Right cardiac atrium (tissue), 5 donors: ENCODE data around the gene ZNF319. TPM values are rescaled to one million over a fixed set of nuclear protein-coding genes. Genes with fewer than 3 reads are reported as not detected.
"Not testable (repeated sequence)": the region's sequence is repeated elsewhere in the genome, so short reads cannot be mapped to it uniquely, and the experiment has no call there.

Source experiments
- ATAC-seq, 2 donors: fragments of 200-7000 bp; cut with Tn5 transposase; one replicate each; pipeline versions ENCODE4 v1.8.0 to v1.9.1; 2020; ENCODE audit warnings: moderate library complexity in 2 of 2, mild to moderate bottlenecking in 1 of 2
- DNase-seq, 3 donors: peaks; one replicate each; pipeline ENCODE4 v3.0.0-alpha.2; 2020
- H3K27ac ChIP-seq: one replicate; pipeline ENCODE4 v1.5.1; 2013; ENCODE audit warnings: mild to moderate bottlenecking, low read length, control low read depth, moderate library complexity
- H3K27me3 ChIP-seq: one replicate; pipeline ENCODE4 v1.6.1; 2013; ENCODE audit not compliant: control insufficient read depth, insufficient read depth
- H3K4me1 ChIP-seq: one replicate; pipeline ENCODE4 v1.6.1; 2013; ENCODE audit warnings: low read length; ENCODE audit not compliant: control insufficient read depth, insufficient read depth
- H3K4me3 ChIP-seq: one replicate; pipeline ENCODE4 v1.5.1; 2013; ENCODE audit warnings: low read length, control low read depth
- H3K9me3 ChIP-seq: one replicate; pipeline ENCODE4 v1.6.1; 2013; ENCODE audit warnings: low read length; ENCODE audit not compliant: control insufficient read depth
- WGBS: extraction: QIAGEN DNeasy Blood & Tissue Kit; methylation state at CpG from one replicate; pipeline ENCODE4 v1.1.7; 2013; 5-methylcytosine and 5-hydroxymethylcytosine counted together
- intact Hi-C, 4 donors: fragments of 100-400 bp; cut with DNase I; formaldehyde crosslinking; loops; one replicate each; pipeline versions ENCODE4 v1.11.0 to v1.14.0; 2022 to 2023
- polyA plus RNA-seq: library from polyadenylated mRNA; stranded (reverse); fragments of 200-250 nt; gene quantifications from one replicate; pipeline ENCODE4 v1.2.3, GENCODE V29; 2013
- total RNA-seq, 4 donors: library from RNA; stranded (reverse); fragmentation: NEBNext Ultra II Directional; extraction: Animal tissue kit (Norgen Biotek cat#: 25700); gene quantifications; one replicate each; pipeline ENCODE4 v1.2.1, GENCODE V29; 2021
- donor health status: healthy with polysubstance abuse.
- donor health status: DM: no; HTN: yes; CAD: no.
- donor health status: DM: no; HTN: no; CAD: no.
- donor health status: DM: no; HTN: yes; CAD: no; lungs with severe emphysema.
- donor health status: DM: yes; HTN: yes; CAD: no.

ZNF319 gene
- total and polyA plus RNA-seq, 5 donors: 5.5 to 9.2 (median 7.8) TPM

DNA sequence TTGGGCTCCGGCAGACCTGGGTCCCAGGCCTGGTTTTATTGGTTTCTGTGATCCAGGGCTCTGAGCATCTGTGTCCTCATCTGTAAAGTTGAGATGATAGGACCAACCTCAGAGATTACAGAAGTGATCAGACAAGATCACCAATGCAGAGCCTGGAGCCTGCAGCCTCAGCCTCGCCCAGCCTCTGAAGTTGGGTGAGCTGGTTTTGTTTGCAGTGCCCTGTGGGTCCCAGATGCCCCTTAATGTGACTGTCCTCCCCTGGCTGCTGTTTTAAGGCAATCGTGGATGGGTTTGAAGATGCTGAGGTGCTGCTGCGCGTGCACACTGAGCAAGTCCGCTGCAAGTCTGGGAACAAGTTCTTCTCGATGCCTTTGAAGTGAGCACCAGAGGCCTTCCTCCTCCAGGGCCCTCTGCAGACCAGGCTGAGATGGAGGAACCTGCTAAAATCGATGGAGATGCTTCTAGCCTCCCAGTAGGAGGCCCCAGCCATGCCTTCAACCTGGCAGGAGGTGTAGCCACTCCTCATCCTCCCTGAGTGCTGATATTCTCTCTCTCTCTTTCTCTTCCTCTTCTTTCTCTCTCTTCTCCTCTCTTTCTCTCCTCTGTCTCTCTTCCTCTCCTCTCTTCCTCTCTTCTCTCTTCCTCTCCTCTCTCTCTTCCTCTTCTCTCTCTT, 19.5 kb upstream of the ZNF319 start:
- ATAC-seq: no peak
- 81% methylated on average over 8 of the region's 8 CpGs for WGBS

DNA sequence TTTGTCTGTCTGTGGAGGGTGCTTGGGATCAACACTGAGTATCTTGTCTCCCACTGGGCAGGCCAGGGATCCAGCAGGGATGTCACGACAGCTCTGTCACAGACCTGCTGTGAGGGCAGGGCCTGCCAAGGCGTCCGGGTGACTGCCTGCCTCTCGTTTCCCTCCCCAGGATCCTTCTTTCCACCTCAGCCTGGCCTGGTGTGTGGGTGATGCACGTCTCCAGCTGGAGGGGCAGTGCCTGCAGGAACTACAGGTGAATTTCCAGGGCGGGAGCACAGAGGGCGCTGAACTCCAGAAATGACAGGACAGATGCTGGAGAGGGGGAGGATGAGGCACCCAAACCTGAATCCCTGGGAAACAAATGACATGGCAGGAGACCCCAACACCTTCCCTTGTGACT, 18.3 kb upstream of the ZNF319 start:
- no peak for ATAC-seq
- no peak overlapping the region for H3K27ac ChIP-seq
- no peaks in the 10 kb centered on the region for H3K9me3 ChIP-seq
- peak in 1 of 3 donors; percentile 28 for DNase-seq
- H3K27me3 ChIP-seq: no peaks in the 10 kb centered on the region
- peaks cover 2% of the 10 kb centered on the region for H3K4me1 ChIP-seq
- intact Hi-C loops: no loop called here
- 80% methylated on average over 7 of the region's 7 CpGs for WGBS
- no peak overlapping the region for H3K4me3 ChIP-seq

More for the DNA sequence above, 19.5 kb upstream of the ZNF319 start:
- H3K4me3 ChIP-seq: no peak overlapping the region
- intact Hi-C loops: loop anchor here in 2 of 4 donors (2.0 to 10.0 kb wide), 2 partner anchors 103 to 175 kb away; partner anchors contain the start of gene CSNK2A2 (in 1 of the 2)
- peaks cover 2% of the 10 kb centered on the region for H3K4me1 ChIP-seq
- no peaks in the 10 kb centered on the region for H3K27me3 ChIP-seq
- no peaks in the 10 kb centered on the region for H3K9me3 ChIP-seq
- peak in 1 of 3 donors; percentile 27 for DNase-seq
- no peak overlapping the region for H3K27ac ChIP-seq

DNA sequence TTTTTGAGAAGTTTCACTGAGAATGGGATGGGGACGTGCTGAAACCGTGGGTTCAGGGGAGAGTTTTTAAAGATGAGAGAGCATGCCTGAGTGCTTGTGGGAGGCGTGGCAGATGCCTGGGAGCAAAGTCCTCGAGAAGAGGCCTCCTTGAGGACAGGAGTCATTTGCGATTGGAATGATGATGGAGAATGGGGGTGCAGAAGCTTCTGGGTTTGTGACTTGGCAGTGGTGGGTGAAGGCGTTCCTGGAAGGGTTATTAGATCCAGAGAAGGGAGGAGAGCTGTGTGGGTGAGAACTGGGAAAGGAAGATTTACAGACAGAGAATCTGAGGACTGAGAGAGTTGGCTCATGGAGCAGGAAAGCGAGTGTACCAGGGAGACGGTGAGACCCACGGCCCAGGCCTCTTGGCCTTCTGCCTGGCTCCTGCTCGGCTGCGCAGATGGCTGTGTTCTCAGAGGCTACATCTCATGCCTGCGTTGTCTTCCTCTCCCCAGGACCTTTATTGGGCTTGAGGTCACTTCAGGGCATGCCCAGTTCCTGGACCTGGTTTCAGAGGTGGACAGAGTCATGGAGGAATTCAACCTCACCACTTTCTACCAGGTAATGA, 16.5 kb upstream of the ZNF319 start:
- intact Hi-C loops: no loop called here
- Histone ChIP-seq H3K4me3 (no peak overlapping the region), H3K4me1 (no peaks in the 10 kb centered on the region), H3K27me3 (no peaks in the 10 kb centered on the region), H3K27ac (no peak overlapping the region), H3K9me3 (no peaks in the 10 kb centered on the region)
- DNase-seq: peak in 1 of 3 donors; percentile 21
- 69% methylated on average over 12 of the region's 12 CpGs for WGBS
- no peak for ATAC-seq

DNA sequence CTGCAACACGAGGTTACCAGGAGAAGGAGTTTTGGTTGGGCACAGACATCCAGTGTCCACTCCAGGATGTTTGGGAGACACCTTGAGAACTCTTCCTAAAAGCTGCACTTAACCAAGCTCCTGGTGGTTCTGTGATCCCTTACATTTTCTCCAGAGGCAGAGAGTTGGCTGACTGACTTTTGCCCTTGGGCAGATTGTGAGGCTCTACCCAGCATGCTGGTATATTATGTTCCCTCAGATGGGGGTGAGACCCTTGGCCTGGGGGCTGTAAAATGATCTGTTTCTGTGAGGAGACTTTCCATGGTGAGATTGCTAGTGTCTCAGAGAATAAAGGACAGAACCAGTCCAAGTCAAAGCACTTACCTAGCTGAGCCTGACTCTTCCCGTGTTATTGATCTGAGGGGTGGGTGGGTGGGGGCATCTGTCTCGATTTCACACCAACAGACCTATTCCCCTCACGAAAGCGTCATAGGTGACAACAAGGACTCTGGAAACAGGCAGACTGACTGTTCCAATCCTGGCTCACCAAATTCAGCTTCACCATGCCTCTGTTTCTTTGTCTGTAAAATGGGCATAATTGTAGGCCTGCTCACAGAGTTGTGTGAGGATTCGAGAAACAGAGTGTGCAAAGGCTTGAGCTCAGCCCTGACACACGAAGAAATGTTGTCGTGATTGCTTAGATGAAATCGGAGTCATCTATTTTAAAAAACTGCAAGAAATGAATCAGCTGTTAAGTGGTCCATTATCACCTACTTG, 12.9 kb upstream of the ZNF319 start:
- intact Hi-C loops: no loop called here
- 87% methylated on average over 9 of the region's 9 CpGs for WGBS

GRCh38 chr16:58012481-58012880, 12.0 kb upstream of the ZNF319 start:
- H3K4me1 ChIP-seq: peaks cover 2% of the 10 kb centered on the region
- no peak overlapping the region for H3K27ac ChIP-seq
- DNase-seq (peak in 1 of 3 donors; percentile 13), ATAC-seq (no peak)
- no peaks in the 10 kb centered on the region for H3K9me3 ChIP-seq
- H3K4me3 ChIP-seq: no peak overlapping the region
- intact Hi-C loops: no loop called here
- no peaks in the 10 kb centered on the region for H3K27me3 ChIP-seq
- WGBS: 61% methylated on average over 9 of the region's 9 CpGs

More for the DNA sequence above, 12.9 kb upstream of the ZNF319 start:
- no peak for DNase-seq
- Histone ChIP-seq H3K27me3 (no peaks in the 10 kb centered on the region), H3K27ac (no peak overlapping the region), H3K4me1 (peaks cover 2% of the 10 kb centered on the region), H3K4me3 (no peak overlapping the region), H3K9me3 (no peaks in the 10 kb centered on the region)
- ATAC-seq: no peak

DNA sequence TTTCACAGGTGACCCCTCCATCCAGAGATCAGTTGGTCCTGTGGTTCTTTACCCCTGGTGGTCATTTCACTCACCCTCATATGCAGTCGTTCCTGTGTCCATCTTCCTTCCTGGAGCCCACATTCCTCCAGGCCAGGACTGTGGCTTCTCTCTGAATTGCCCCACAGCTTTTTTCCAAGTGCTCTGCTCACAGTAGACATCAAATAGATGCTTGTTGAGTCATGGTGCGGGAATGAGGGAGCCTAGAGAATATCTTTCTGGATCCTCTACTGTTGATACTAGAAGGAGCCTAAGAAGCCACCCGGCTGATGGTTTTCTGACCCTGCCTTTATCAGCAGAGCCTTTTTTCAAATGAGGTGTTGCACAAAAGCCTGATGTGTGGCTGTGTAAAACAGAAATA, 11.2 kb upstream of the ZNF319 start:
- H3K27me3 ChIP-seq: no peaks in the 10 kb centered on the region
- no peaks in the 10 kb centered on the region for H3K9me3 ChIP-seq
- H3K4me1 ChIP-seq: peaks cover 2% of the 10 kb centered on the region
- intact Hi-C loops: no loop called here
- ATAC-seq: no peak
- no peak overlapping the region for H3K27ac ChIP-seq
- DNase-seq: no peak
- H3K4me3 ChIP-seq: no peak overlapping the region
- 77% methylated on average over 3 of the region's 3 CpGs for WGBS

DNA sequence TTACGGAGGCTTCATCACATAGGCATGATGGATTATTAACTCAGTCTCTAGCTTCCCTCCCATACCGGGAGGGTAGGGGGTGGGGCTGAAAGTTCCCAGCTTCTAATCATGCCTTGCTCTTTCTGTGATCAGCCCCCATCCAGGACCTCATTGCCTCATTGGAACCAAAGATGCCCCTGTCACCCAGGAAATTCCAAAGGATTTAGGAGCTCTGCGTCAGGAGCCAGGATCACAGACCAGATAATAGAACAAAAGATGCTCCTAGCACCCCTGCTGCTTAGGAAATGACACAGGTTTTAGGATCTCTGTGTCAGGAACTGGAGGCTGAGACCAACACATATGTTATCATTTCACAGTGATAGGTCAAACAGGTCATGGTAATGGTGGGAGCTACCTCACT, 10.4 kb upstream of the ZNF319 start:
- H3K4me3 ChIP-seq: no peak overlapping the region
- H3K9me3 ChIP-seq: no peaks in the 10 kb centered on the region
- intact Hi-C loops: no loop called here
- WGBS: 67% methylated on average over 3 of the region's 3 CpGs
- no peaks in the 10 kb centered on the region for H3K27me3 ChIP-seq
- no peak overlapping the region for H3K27ac ChIP-seq
- ATAC-seq: no peak
- peaks cover 2% of the 10 kb centered on the region for H3K4me1 ChIP-seq
- DNase-seq: no peak

DNA sequence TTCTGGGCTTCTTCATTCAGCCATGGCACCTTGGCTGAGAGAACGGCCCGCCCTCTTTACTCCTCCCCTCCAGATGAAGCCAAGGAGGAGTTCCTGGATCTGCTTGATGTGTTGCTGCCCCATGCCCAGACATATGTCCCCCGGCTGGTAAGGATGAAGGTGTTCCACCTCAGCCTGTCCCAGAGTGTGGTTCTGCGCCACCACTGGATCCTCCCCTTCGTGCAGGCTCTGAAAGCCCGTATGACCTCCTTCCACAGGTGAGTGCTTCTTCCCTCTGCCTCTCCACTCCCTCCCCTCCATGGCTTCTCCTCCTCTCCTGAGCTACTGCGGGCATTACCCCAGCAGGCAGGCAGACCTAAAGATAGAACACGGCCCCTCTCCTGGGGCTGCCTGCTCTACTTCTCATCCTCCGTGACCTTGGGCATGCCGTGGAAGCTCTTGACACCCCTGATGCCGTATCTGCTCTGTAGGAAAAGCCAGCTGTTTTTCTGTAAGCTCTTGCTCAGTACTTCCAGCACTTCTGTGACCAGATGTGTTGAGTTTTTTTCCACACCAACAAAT, 9.5 kb upstream of the ZNF319 start:
- Histone ChIP-seq H3K4me3 (no peak overlapping the region), H3K27ac (peak overlapping the region; percentile 39), H3K27me3 (no peaks in the 10 kb centered on the region), H3K4me1 (peaks cover 2% of the 10 kb centered on the region), H3K9me3 (no peaks in the 10 kb centered on the region)
- 75% methylated on average over 11 of the region's 11 CpGs for WGBS
- peak; percentile 46 to 52 for ATAC-seq
- intact Hi-C loops: loop anchor here in 1 of 4 donors (10.0 kb wide), 2 partner anchors 255 to 435 kb away; no protein-coding TSS in a partner anchor
- peak in 1 of 3 donors; percentile 25 for DNase-seq

DNA sequence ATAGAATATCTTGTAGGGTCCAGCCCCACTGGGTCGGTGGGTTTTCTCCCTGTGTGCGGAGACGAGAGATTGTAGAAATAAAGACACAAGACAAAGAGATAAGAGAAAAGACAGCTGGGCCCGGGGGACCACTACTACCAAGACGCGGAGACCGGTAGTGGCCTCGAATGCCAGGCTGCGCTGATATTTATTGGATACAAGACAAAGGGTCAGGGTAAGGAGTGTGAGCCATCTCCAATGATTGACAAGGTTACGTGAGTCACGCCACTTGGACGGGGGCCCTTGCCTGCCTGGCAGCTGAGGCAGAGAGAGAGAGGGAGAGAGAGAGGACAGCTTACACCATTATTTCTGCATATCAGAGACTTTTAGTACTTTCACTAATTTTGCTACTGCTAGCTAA, 4.3 kb upstream of the ZNF319 start:
- not testable (repeated sequence) for H3K4me3 ChIP-seq, ATAC-seq, H3K27ac ChIP-seq, H3K27me3 ChIP-seq, H3K4me1 ChIP-seq, H3K9me3 ChIP-seq
- intact Hi-C loops: loop anchor here (1.0 to 10.0 kb wide), 5 partner anchors 102 to 430 kb away; no protein-coding TSS in a partner anchor
- 67% methylated on average over 12 of the region's 12 CpGs for WGBS
- DNase-seq: peak; percentile 73 to 82 (median 75)

DNA sequence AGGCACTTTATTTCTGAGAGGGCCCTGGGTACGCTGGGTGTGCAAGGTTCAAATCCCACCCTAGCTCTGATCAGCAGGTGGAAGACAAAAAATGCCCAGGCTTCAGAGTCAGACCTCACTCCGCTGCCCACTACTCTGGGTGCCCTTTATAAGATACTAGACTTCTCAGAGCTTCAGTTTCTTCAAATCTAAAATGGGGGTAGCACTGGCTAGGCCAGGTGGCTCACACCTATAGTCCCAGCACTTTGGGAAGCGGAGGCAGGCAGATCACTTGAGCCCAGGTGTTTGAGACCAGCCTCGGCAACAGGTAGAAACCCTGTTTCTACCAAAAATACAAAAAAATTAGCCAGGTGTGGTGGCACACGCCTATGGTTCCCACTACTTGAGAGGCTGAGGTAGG, 2.5 kb upstream of the ZNF319 start:
- 95% methylated on average over 5 of the region's 5 CpGs for WGBS
- Histone ChIP-seq H3K4me1 (no peaks in the 10 kb centered on the region), H3K4me3 (no peak overlapping the region), H3K9me3 (no peaks in the 10 kb centered on the region), H3K27ac (no peak overlapping the region), H3K27me3 (no peaks in the 10 kb centered on the region)
- intact Hi-C loops: loop anchor here in 3 of 4 donors (5.0 to 10.0 kb wide), 4 partner anchors 101 to 428 kb away; no protein-coding TSS in a partner anchor
- DNase-seq: no peak
- ATAC-seq: no peak
